HEK293 (cell line): ENCODE data around the gene THSD7A.

Experiments
- CTCF ChIA-PET: fragments of 350-600 bp; formaldehyde crosslinking; extraction: SDS; loops from one replicate; lab custom pipeline; 2021; ENCODE audit warnings: antibody characterized with exemption; lab: Yijun Ruan, JAX
- POLR2A ChIA-PET: fragments of 300-600 bp; formaldehyde crosslinking; extraction: SDS; loops from one replicate; lab custom pipeline; 2020; ENCODE audit warnings: antibody characterized with exemption, inconsistent platforms; lab: Yijun Ruan, JAX
- H3K27ac ChIP-seq: fragments of 200-500 bp; sonication (Bioruptor generic); 2 replicates; pipeline ENCODE4 v1.5.1; 2014; ENCODE audit warnings: low read depth, low read length, control low read depth, inconsistent platforms; ENCODE audit errors: extremely low read depth
- H3K36me3 ChIP-seq, 2 experiments: fragments of 200-500 bp in 1 of 2; sonication (Bioruptor generic) in 1 of 2; 1 replicate in 1 of 2; 2 replicates in 1 of 2; pipeline ENCODE4 v1.5.1; 2014 to 2017; ENCODE audit warnings: inconsistent platforms in 2 of 2, low read length in 2 of 2; ENCODE audit not compliant: control insufficient read depth in 2 of 2, insufficient read depth in 1 of 2
- H3K4me1 ChIP-seq: fragments of 200-500 bp; sonication (Bioruptor generic); 2 replicates; pipeline ENCODE4 v1.5.1; 2014; ENCODE audit warnings: mild to moderate bottlenecking, low read length, inconsistent platforms; ENCODE audit not compliant: control insufficient read depth, insufficient read depth
- H3K4me3 ChIP-seq: 2 replicates; pipeline ENCODE4 v1.5.1; 2011; ENCODE audit warnings: low read depth, mild to moderate bottlenecking, control low read depth, low read length, moderate library complexity
- H3K9me3 ChIP-seq: fragments of 200-500 bp; sonication (Bioruptor generic); 2 replicates; pipeline ENCODE4 v1.5.1; 2014; ENCODE audit warnings: low read depth, low read length, inconsistent platforms; ENCODE audit not compliant: control insufficient read depth, insufficient read depth
- HOXC10 ChIP-seq: sonication (generic); formaldehyde crosslinking; IDR thresholded peaks from 2 replicates; pipeline ENCODE4 v1.8.1; 2023; ENCODE audit warnings: mild to moderate bottlenecking, missing genetic modification reagents
- PRDM1 ChIP-seq: fragments of 450-650 bp; formaldehyde crosslinking; IDR thresholded peaks from 2 replicates; pipeline ENCODE4; 2016; ENCODE audit warnings: missing biosample characterization, missing genetic modification characterization
- REPIN1 ChIP-seq: fragments of 450-650 bp; formaldehyde crosslinking; IDR thresholded peaks from 2 replicates; pipeline ENCODE4 v1.5.1; 2017; ENCODE audit warnings: missing biosample characterization, missing genetic modification characterization, low read depth
- SCRT2 ChIP-seq: fragments of 450-650 bp; formaldehyde crosslinking; IDR thresholded peaks from 2 replicates; pipeline ENCODE4 v1.5.1; 2016; ENCODE audit warnings: missing biosample characterization, missing genetic modification characterization
- ZBTB48 ChIP-seq: fragments of 450-650 bp; formaldehyde crosslinking; IDR thresholded peaks from 2 replicates; pipeline ENCODE4 v1.5.1; 2016; ENCODE audit warnings: missing biosample characterization, missing genetic modification characterization
- ZEB2 ChIP-seq: fragments of 450-650 bp; formaldehyde crosslinking; IDR thresholded peaks from 2 replicates; pipeline ENCODE4 v1.5.1; 2016; ENCODE audit warnings: missing biosample characterization, missing genetic modification characterization
- ZFP69B ChIP-seq: fragments of 450-650 bp; formaldehyde crosslinking; IDR thresholded peaks from 2 replicates; pipeline ENCODE4 v1.5.1; 2016; ENCODE audit warnings: missing biosample characterization, missing genetic modification characterization
- ZNF146 ChIP-seq: fragments of 450-650 bp; formaldehyde crosslinking; IDR thresholded peaks from 2 replicates; pipeline ENCODE4 v1.5.1; 2016; ENCODE audit warnings: missing biosample characterization, missing genetic modification characterization
- ZNF174 ChIP-seq: fragments of 450-650 bp; formaldehyde crosslinking; IDR thresholded peaks from 2 replicates; pipeline ENCODE4 v1.5.0; 2017; ENCODE audit warnings: missing biosample characterization, mild to moderate bottlenecking, missing genetic modification characterization
- ZNF19 ChIP-seq: fragments of 450-650 bp; formaldehyde crosslinking; IDR thresholded peaks from 2 replicates; pipeline ENCODE4; 2016; ENCODE audit warnings: missing biosample characterization, missing genetic modification characterization, low read depth
- ZNF248 ChIP-seq: fragments of 450-650 bp; formaldehyde crosslinking; IDR thresholded peaks from 2 replicates; pipeline ENCODE4 v1.5.1; 2017; ENCODE audit warnings: missing biosample characterization, missing genetic modification characterization
- ZNF292 ChIP-seq: fragments of 450-650 bp; formaldehyde crosslinking; IDR thresholded peaks from 2 replicates; pipeline ENCODE4 v1.5.1; 2016; ENCODE audit warnings: low read depth, missing biosample characterization, missing genetic modification characterization, borderline replicate concordance
- ZNF302 ChIP-seq: fragments of 450-650 bp; formaldehyde crosslinking; IDR thresholded peaks from 2 replicates; pipeline ENCODE4 v1.5.1; 2016; ENCODE audit warnings: missing biosample characterization, missing genetic modification characterization, low read depth
- ZNF324 ChIP-seq: fragments of 450-650 bp; formaldehyde crosslinking; IDR thresholded peaks from 2 replicates; pipeline ENCODE4 v1.5.1; 2016; ENCODE audit warnings: missing biosample characterization, missing genetic modification characterization
- ZNF37A ChIP-seq: fragments of 450-650 bp; IDR thresholded peaks from 2 replicates; pipeline ENCODE4 v1.5.1; 2018; ENCODE audit warnings: missing biosample characterization, missing genetic modification characterization
- ZNF621 ChIP-seq: fragments of 450-650 bp; formaldehyde crosslinking; IDR thresholded peaks from 2 replicates; pipeline ENCODE4 v1.5.1; 2017; ENCODE audit warnings: missing biosample characterization, missing genetic modification characterization
- ZNF626 ChIP-seq: fragments of 450-650 bp; sonication (Bioruptor Pico); formaldehyde crosslinking; IDR thresholded peaks from 2 replicates; pipeline ENCODE4 v1.5.1; 2018; ENCODE audit warnings: missing biosample characterization, missing genetic modification characterization, inconsistent platforms
- ZNF701 ChIP-seq: fragments of 450-650 bp; formaldehyde crosslinking; IDR thresholded peaks from 2 replicates; pipeline ENCODE4 v1.5.1; 2016; ENCODE audit warnings: missing biosample characterization, missing genetic modification characterization
- ZNF747 ChIP-seq: fragments of 450-650 bp; formaldehyde crosslinking; IDR thresholded peaks from 2 replicates; pipeline ENCODE4 v1.5.1; 2016; ENCODE audit warnings: missing biosample characterization, missing genetic modification characterization
- TF ChIP-seq, protein P1 (sequence below): fragments of 450-650 bp; formaldehyde crosslinking; IDR thresholded peaks from 2 replicates; pipeline ENCODE4 v1.5.1; 2016; ENCODE audit warnings: missing biosample characterization, missing genetic modification characterization, borderline replicate concordance
- TF ChIP-seq, protein P2 (sequence below): fragments of 450-650 bp; IDR thresholded peaks from 2 replicates; pipeline ENCODE4 v1.5.1; 2018; ENCODE audit warnings: missing biosample characterization, mild to moderate bottlenecking, missing genetic modification characterization

Gene THSD7A

DNA sequence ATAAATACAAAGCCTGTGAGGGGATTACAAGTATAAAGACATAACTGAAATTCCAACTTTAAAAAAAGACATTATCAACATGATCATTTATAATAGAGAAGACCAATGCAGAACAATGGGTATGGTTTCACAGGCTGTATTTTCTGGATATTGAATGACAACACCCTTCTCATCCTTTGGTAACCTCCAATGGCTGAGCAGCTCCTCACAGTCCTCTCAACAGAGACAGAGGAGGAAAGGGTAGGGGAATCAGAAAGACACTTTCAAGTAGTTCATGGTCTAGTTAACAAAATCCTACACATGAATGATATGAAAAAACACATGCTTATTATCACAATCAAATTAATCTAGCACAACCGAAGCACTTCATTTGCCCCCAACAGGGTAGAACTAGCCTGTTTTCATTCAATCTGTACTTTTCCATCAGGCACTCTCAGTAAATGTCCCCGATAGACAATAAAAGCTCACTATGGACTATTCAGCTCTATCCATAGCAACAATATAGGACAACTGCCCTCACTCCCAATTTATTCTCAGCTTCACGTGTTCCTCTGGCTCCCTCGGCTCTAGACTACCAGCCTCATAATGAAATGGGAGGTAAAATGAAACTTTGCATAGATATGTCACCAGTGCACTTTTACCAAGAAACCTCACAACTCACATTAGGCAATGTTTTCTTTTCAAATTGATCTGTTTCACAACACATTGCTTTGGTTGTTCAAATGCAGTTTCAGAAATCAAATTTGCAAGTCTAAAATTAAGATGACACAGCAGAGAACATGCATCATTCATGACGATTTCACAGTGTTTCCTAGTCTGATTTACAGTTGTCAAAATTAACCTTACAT is 211.4 kb downstream of the THSD7A start:
- no peaks in the 10 kb centered on the region for H3K9me3 ChIP-seq
- H3K36me3 ChIP-seq, result no peaks in the 10 kb centered on the region
- H3K4me1 ChIP-seq, result no peaks in the 10 kb centered on the region
- H3K27ac ChIP-seq, result no peak overlapping the region
- no peak overlapping the region for H3K4me3 ChIP-seq
- no peak for TF ChIP-seq SCRT2
- no peak for TF ChIP-seq ZNF37A (tag by site-specific recombination)
- TF ChIP-seq ZNF174 (tag by site-specific recombination), result no peak
- no peak for TF ChIP-seq ZNF324 (tag by site-specific recombination)
- no peak for TF ChIP-seq ZNF19 (tag by site-specific recombination)
- TF ChIP-seq HOXC10, result no peak
- no peak for TF ChIP-seq ZBTB48 (tag by site-specific recombination)
- TF ChIP-seq, protein P1, sequence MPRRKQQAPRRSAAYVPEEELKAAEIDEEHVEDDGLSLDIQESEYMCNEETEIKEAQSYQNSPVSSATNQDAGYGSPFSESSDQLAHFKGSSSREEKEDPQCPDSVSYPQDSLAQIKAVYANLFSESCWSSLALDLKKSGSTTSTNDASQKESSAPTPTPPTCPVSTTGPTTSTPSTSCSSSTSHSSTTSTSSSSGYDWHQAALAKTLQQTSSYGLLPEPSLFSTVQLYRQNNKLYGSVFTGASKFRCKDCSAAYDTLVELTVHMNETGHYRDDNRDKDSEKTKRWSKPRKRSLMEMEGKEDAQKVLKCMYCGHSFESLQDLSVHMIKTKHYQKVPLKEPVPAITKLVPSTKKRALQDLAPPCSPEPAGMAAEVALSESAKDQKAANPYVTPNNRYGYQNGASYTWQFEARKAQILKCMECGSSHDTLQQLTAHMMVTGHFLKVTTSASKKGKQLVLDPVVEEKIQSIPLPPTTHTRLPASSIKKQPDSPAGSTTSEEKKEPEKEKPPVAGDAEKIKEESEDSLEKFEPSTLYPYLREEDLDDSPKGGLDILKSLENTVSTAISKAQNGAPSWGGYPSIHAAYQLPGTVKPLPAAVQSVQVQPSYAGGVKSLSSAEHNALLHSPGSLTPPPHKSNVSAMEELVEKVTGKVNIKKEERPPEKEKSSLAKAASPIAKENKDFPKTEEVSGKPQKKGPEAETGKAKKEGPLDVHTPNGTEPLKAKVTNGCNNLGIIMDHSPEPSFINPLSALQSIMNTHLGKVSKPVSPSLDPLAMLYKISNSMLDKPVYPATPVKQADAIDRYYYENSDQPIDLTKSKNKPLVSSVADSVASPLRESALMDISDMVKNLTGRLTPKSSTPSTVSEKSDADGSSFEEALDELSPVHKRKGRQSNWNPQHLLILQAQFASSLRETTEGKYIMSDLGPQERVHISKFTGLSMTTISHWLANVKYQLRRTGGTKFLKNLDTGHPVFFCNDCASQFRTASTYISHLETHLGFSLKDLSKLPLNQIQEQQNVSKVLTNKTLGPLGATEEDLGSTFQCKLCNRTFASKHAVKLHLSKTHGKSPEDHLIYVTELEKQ (tag by site-specific recombination), result no peak
- TF ChIP-seq ZNF248, result no peak
- no peak for TF ChIP-seq REPIN1 (tag by site-specific recombination)
- TF ChIP-seq ZNF626 (tag by site-specific recombination), result no peak
- no peak for TF ChIP-seq ZNF621
- no peak for TF ChIP-seq ZNF146 (tag by site-specific recombination)
- TF ChIP-seq, protein P2, sequence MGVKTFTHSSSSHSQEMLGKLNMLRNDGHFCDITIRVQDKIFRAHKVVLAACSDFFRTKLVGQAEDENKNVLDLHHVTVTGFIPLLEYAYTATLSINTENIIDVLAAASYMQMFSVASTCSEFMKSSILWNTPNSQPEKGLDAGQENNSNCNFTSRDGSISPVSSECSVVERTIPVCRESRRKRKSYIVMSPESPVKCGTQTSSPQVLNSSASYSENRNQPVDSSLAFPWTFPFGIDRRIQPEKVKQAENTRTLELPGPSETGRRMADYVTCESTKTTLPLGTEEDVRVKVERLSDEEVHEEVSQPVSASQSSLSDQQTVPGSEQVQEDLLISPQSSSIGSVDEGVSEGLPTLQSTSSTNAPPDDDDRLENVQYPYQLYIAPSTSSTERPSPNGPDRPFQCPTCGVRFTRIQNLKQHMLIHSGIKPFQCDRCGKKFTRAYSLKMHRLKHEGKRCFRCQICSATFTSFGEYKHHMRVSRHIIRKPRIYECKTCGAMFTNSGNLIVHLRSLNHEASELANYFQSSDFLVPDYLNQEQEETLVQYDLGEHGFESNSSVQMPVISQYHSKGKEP (tag by site-specific recombination), result no peak
- TF ChIP-seq PRDM1 (tag by site-specific recombination), result no peak
- TF ChIP-seq, all 188 proteins: peak for 0
- ChIA-PET POLR2A (no interaction called here), CTCF (no interaction called here)

DNA sequence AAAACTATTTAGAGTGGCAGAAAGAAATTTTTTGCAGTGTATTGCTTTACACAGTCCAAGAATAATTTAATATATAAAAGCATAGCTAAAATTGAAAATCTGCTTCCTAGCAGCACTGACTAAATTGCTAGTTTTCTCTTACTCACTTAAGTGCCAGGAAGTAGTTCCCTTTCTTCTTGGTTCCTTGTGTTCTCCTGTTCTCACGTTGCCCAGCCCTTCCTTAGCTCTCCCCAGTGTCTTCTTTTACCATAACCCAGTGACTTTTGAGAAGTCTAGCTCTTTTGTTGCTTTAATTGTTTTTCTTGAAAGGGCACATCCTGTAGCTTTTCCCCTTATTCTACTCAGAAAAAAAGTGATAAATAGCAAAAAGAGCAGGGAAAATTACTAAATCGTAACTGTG is 215.5 kb downstream of the THSD7A start:
- Histone ChIP-seq H3K4me3 (no peak overlapping the region), H3K36me3 (no peaks in the 10 kb centered on the region), H3K27ac (no peak overlapping the region), H3K4me1 (no peaks in the 10 kb centered on the region), H3K9me3 (no peaks in the 10 kb centered on the region)
- TF ChIP-seq ZNF701 (tag by site-specific recombination) (no peak), ZFP69B (tag by site-specific recombination) (no peak), ZNF302 (tag by site-specific recombination) (no peak), ZNF747 (tag by site-specific recombination) (no peak), ZEB2 (no peak), ZNF292 (tag by site-specific recombination) (no peak)
- POLR2A ChIA-PET, result no interaction called here
- CTCF ChIA-PET, result no interaction called here
